AG04450 (cell line): Measurements from ENCODE around the gene DUSP21. TPM values are rescaled to one million over a fixed set of nuclear protein-coding genes. Genes with fewer than 3 reads are reported as not detected.
"Not testable (repeated sequence)": the region's sequence is repeated elsewhere in the genome, so short reads cannot be mapped to it uniquely, and the experiment has no call there.

ENCODE experiments used
- CTCF ChIA-PET: fragments of 300-600, 350-600 bp; formaldehyde crosslinking; extraction: SDS; loops from one replicate; lab custom pipeline; 2022; ENCODE audit warnings: antibody characterized with exemption, inconsistent platforms; lab: Charles Lee
- POLR2A ChIA-PET: fragments of 350-600 bp; formaldehyde crosslinking; extraction: SDS; loops from one replicate; lab custom pipeline; 2021; ENCODE audit warnings: antibody characterized with exemption, inconsistent platforms; lab: Yijun Ruan, JAX
- DNase-seq: peaks from one replicate; pipeline ENCODE4 v3.0.0-alpha.2; 2011; ENCODE audit warnings: low read depth, low spot score
- H3K27ac ChIP-seq: one replicate; pipeline ENCODE4 v1.5.1; 2012; ENCODE audit warnings: low read depth, low read length, control low read depth
- H3K27me3 ChIP-seq: one replicate; pipeline ENCODE4 v1.6.0; 2012; ENCODE audit warnings: low read length; ENCODE audit not compliant: control insufficient read depth, insufficient read depth
- H3K4me3 ChIP-seq: 2 replicates; pipeline ENCODE4 v1.5.1; 2011; ENCODE audit warnings: mild to moderate bottlenecking, low read depth, low read length, control low read depth
- H3K9me3 ChIP-seq: 2 replicates; pipeline ENCODE4 v1.5.1; 2012; ENCODE audit warnings: low read length; ENCODE audit not compliant: control insufficient read depth, insufficient read depth
- polyA plus RNA-seq: library from polyadenylated mRNA; depleted of rRNA; stranded (reverse); fragments of >200 nt; gene quantifications from 2 replicates; pipeline ENCODE4 v1.2.3, GENCODE V29; 2011
- TF ChIP-seq, protein P1 (sequence below): IDR thresholded peaks from 2 replicates; pipeline ENCODE4 v1.5.1; 2011; ENCODE audit warnings: low read depth, low read length, control low read depth, inconsistent platforms

Gene DUSP21
- polyA plus RNA-seq, 1 experiment: not detected

DNA sequence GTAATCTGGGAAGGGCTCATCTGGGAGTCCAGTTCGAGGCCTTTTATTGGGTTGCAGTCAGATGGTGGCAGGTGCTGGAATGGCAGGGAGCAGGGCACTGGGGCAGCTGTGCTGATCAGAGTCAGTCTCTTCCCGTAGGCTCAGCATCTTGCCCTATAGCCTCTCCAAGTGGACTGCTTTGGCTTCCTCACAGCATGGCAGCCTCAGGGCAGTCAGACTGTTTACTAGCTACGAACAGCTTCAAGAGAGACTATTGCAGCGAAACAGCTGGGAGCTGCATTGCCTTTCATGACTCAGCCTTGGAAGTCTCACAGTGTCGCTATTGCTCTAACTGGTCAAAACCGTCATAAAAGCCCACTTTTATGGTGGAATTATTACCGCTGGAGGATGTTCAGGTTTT, 26.8 kb upstream of the DUSP21 start:
- H3K27ac ChIP-seq: no peak overlapping the region
- H3K4me3 ChIP-seq: no peak overlapping the region
- ChIA-PET POLR2A (no interaction called here), CTCF (no interaction called here)
- no peak for DNase-seq
- H3K27me3 ChIP-seq: no peaks in the 10 kb centered on the region
- TF ChIP-seq, protein P1, sequence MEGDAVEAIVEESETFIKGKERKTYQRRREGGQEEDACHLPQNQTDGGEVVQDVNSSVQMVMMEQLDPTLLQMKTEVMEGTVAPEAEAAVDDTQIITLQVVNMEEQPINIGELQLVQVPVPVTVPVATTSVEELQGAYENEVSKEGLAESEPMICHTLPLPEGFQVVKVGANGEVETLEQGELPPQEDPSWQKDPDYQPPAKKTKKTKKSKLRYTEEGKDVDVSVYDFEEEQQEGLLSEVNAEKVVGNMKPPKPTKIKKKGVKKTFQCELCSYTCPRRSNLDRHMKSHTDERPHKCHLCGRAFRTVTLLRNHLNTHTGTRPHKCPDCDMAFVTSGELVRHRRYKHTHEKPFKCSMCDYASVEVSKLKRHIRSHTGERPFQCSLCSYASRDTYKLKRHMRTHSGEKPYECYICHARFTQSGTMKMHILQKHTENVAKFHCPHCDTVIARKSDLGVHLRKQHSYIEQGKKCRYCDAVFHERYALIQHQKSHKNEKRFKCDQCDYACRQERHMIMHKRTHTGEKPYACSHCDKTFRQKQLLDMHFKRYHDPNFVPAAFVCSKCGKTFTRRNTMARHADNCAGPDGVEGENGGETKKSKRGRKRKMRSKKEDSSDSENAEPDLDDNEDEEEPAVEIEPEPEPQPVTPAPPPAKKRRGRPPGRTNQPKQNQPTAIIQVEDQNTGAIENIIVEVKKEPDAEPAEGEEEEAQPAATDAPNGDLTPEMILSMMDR: no peak
- no peaks in the 10 kb centered on the region for H3K9me3 ChIP-seq

DNA sequence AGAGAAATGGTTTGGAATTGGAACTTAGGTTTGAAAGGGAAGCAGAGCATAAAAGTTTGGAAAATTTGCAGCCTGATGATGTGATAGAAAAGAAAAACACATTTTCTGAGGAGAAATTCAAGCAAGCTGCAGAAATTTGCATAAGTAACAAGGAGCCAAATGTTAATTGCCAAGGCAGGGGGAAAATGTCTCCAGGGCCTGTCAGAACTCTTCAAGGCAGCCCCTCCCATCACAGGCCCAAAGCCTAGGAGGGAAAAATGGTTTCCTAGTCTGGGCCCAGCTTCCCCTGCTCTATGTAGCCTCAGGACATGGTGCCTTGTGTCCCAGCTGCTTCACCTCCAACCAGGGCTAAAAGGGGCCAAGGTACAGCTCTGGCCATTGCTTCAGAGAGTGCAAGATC, 21.2 kb upstream of the DUSP21 start:
- no peak overlapping the region for H3K27ac ChIP-seq
- no peak overlapping the region for H3K4me3 ChIP-seq
- POLR2A ChIA-PET: no interaction called here
- DNase-seq: no peak
- CTCF ChIA-PET: no interaction called here
- TF ChIP-seq, protein P1: no peak
- H3K9me3 ChIP-seq: no peaks in the 10 kb centered on the region
- H3K27me3 ChIP-seq: no peaks in the 10 kb centered on the region

DNA sequence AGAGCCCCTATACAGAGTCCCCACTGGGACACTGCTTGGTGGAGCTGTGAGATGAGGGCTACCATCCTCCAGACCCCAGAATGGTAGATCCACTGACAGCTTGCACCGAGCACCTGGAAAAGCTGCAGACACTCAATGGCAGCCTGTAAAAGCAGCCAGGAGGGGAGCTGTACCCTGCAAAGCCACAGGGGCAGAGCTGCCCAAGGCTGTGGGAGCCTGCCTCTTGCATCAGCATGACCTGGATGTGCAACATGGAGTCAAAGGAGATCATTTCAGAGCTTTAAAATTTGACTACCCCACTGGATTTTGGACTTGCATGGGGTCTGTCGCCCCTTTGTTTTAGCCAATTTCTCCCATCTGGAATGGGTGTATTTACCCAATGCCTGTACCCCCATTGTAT, 20.6 kb upstream of the DUSP21 start:
- H3K27me3 ChIP-seq, H3K9me3 ChIP-seq, CTCF ChIA-PET, POLR2A ChIA-PET, H3K4me3 ChIP-seq, DNase-seq, H3K27ac ChIP-seq: not testable (repeated sequence)

DNA sequence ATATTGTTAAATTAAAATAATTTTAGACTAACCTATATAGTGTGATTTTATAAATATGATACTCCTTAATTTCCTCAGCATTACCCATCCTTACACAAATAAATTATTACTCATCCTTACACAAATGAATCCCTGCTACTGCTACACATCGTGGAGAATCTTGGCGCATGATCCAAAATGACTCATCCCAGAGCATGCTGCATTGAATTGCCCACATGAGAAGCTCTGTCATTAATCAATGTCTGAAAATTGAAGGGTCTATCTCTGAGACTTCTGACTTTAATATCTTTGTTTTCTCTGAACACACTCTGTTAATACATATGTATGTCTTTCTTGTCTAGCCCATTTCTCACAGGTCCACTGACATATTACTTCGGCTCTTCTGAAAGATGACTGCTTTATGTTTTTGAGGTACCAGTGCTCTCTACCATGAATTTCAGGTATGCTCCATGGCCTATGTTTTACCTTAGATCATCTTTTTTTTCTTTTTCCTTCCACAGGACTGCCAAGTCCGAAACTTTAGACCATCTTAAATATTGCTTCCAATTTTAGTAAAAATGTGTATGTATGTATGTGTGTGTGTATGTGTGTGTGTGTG, 15.7 kb upstream of the DUSP21 start:
- POLR2A ChIA-PET: no interaction called here
- peak; percentile 47 for DNase-seq
- Histone ChIP-seq H3K9me3 (no peaks in the 10 kb centered on the region), H3K27me3 (no peaks in the 10 kb centered on the region), H3K4me3 (no peak overlapping the region), H3K27ac (no peak overlapping the region)
- TF ChIP-seq, protein P1: no peak
- CTCF ChIA-PET: no interaction called here

DNA sequence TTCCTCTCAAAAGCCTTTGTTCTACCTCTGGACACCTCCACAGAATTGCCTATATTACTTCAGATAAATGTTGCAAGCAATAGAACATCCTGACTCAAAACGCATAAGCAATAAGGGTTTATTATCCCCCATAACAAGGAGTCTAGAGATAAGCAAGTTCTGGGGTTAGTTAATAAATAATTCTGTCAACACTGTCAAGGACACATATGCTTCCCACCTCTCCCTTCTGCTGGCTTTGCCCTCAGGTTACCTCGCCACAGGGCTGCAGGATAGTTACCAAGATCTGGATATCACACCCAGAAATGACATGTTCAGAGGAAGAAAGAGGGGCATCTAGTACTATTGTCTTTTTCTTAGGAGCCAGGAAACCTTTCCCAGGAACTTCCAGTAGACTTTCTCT, 14.0 kb upstream of the DUSP21 start:
- H3K27ac ChIP-seq: no peak overlapping the region
- H3K27me3 ChIP-seq: no peaks in the 10 kb centered on the region
- CTCF ChIA-PET: no interaction called here
- no peak overlapping the region for H3K4me3 ChIP-seq
- no peak for DNase-seq
- POLR2A ChIA-PET: no interaction called here
- TF ChIP-seq, protein P1: no peak
- no peaks in the 10 kb centered on the region for H3K9me3 ChIP-seq
